GM23338 (cell line): Measurements from ENCODE around the gene UBAC1. TPM values are rescaled to one million over a fixed set of nuclear protein-coding genes. Genes with fewer than 3 reads are reported as not detected.

ENCODE experiments used
- ATAC-seq: fragments of 200-7000 bp; cut with Tn5 transposase; 3 replicates; pipeline ENCODE4 v1.9.1; 2020
- DNase-seq: peaks from one replicate; pipeline ENCODE4 v3.0.0-alpha.2; 2015; ENCODE audit warnings: low spot score
- H2AFZ ChIP-seq: fragments of 200-600 bp; sonication (generic); 2 replicates; pipeline ENCODE4 v1.8.0; 2016; ENCODE audit warnings: antibody characterized with exemption, mild to moderate bottlenecking, moderate library complexity
- H3F3A ChIP-seq: fragments of 200-600 bp; sonication (generic); replicated peaks from 2 replicates; pipeline ENCODE4 v1.8.0; 2017; ENCODE audit warnings: antibody characterized with exemption, mixed run types, low read depth
- H3K27ac ChIP-seq: fragments of 200-600 bp; sonication (generic); 2 replicates; pipeline ENCODE4 v1.6.1; 2016; ENCODE audit warnings: low read depth
- H3K27me3 ChIP-seq: fragments of 200-600 bp; sonication (generic); 2 replicates; pipeline ENCODE4 v1.8.0; 2016; ENCODE audit warnings: mild to moderate bottlenecking, mixed run types, moderate library complexity; ENCODE audit not compliant: insufficient read depth
- H3K36me3 ChIP-seq: fragments of 200-600 bp; sonication (generic); 2 replicates; pipeline ENCODE4 v1.8.0; 2016; ENCODE audit warnings: mild to moderate bottlenecking; ENCODE audit not compliant: insufficient read depth
- H3K4me1 ChIP-seq: fragments of 200-600 bp; sonication (generic); 2 replicates; pipeline ENCODE4 v1.8.0; 2016; ENCODE audit warnings: mild to moderate bottlenecking, moderate library complexity; ENCODE audit not compliant: insufficient read depth
- H3K4me2 ChIP-seq: fragments of 200-600 bp; sonication (generic); 2 replicates; pipeline ENCODE4 v1.7.1; 2017; ENCODE audit warnings: mixed run types
- H3K4me3 ChIP-seq: fragments of 200-600 bp; sonication (generic); 2 replicates; pipeline ENCODE4 v1.6.1; 2016; ENCODE audit warnings: mixed run types
- H3K79me2 ChIP-seq: fragments of 200-600 bp; sonication (generic); replicated peaks from 2 replicates; pipeline ENCODE4 v1.8.0; 2017; ENCODE audit warnings: mild to moderate bottlenecking; ENCODE audit not compliant: insufficient read depth
- H3K9me2 ChIP-seq: fragments of 200-600 bp; sonication (generic); 2 replicates; pipeline ENCODE4 v1.8.0; 2017; ENCODE audit not compliant: insufficient read depth
- H4K20me1 ChIP-seq: fragments of 200-600 bp; sonication (generic); replicated peaks from 2 replicates; pipeline ENCODE4 v1.8.0; 2017; ENCODE audit warnings: mild to moderate bottlenecking; ENCODE audit not compliant: insufficient read depth
- H3K27ac Mint-ChIP-seq: 2 replicates; pipeline ENCODE4 v1.8.0; 2020; ENCODE audit warnings: inconsistent platforms, mild to moderate bottlenecking, moderate library complexity, mixed read lengths
- H3K27me3 Mint-ChIP-seq: 3 replicates; pipeline ENCODE4 v1.8.0; 2022; ENCODE audit warnings: low read depth, mild to moderate bottlenecking, moderate library complexity, mixed read lengths, inconsistent platforms; ENCODE audit not compliant: insufficient read depth, poor library complexity
- H3K36me3 Mint-ChIP-seq: 3 replicates; pipeline ENCODE4 v1.8.0; 2021; ENCODE audit warnings: low read depth, mild to moderate bottlenecking, inconsistent platforms, moderate library complexity, mixed read lengths
- H3K4me1 Mint-ChIP-seq: 3 replicates; pipeline ENCODE4 v1.8.0; 2020; ENCODE audit warnings: mild to moderate bottlenecking, inconsistent platforms, mixed read lengths
- H3K4me3 Mint-ChIP-seq: 3 replicates; pipeline ENCODE4 v1.8.0; 2021; ENCODE audit warnings: moderate library complexity, mild to moderate bottlenecking, inconsistent platforms, mixed read lengths
- H3K9me3 Mint-ChIP-seq: 3 replicates; pipeline ENCODE4 v1.8.0; 2020; ENCODE audit warnings: moderate library complexity, mild to moderate bottlenecking, inconsistent platforms, mixed read lengths
- ETS1 ChIP-seq: IDR thresholded peaks from 2 replicates; pipeline ENCODE4 v1.6.1; 2016; ENCODE audit warnings: antibody characterized with exemption
- JUNB ChIP-seq: IDR thresholded peaks from one replicate; pipeline ENCODE4 v1.6.1; 2016; ENCODE audit warnings: antibody characterized with exemption; ENCODE audit not compliant: unreplicated experiment
- NANOG ChIP-seq: IDR thresholded peaks from 2 replicates; pipeline ENCODE4 v1.6.1; 2016; ENCODE audit warnings: antibody characterized with exemption, borderline replicate concordance
- REST ChIP-seq: IDR thresholded peaks from one replicate; pipeline ENCODE4 v1.6.1; 2018; ENCODE audit warnings: antibody characterized with exemption; ENCODE audit not compliant: unreplicated experiment
- ZNF114 ChIP-seq: fragments of 250-450 bp; sonication (Bioruptor Pico); IDR thresholded peaks from 2 replicates; pipeline ENCODE4 v1.5.0; 2020; ENCODE audit warnings: mild to moderate bottlenecking, moderate library complexity
- ZNF331 ChIP-seq: fragments of 250-450 bp; sonication (Bioruptor Pico); IDR thresholded peaks from 2 replicates; pipeline ENCODE4 v1.5.0; 2020; ENCODE audit warnings: low read depth, mild to moderate bottlenecking, moderate library complexity
- ZNF462 ChIP-seq: fragments of 250-450 bp; sonication (Bioruptor Pico); IDR thresholded peaks from 2 replicates; pipeline ENCODE4 v1.5.0; 2020; ENCODE audit warnings: mild to moderate bottlenecking, moderate library complexity
- polyA plus RNA-seq: library from polyadenylated mRNA; unstranded; fragments of >200 nt; fragmentation: Nextera tagmentation; extraction: Ambion mirVana; gene quantifications from 2 replicates; pipeline ENCODE4 v1.2.1, GENCODE V29; 2016
- total RNA-seq: library from RNA; depleted of rRNA; stranded (reverse); fragments of >200 nt; shearing (Covaris generic); gene quantifications from 2 replicates; pipeline ENCODE4 v1.2.3, GENCODE V29; 2014

Gene UBAC1
- total and polyA plus RNA-seq, 2 experiments from 2014 or later = 63.2 to 86.6 TPM

- TF ChIP-seq REST = no peak
These were observed 25.4 kb upstream of the UBAC1 start (continued) for GRCh38 chr9:135986605-135987004.

- TF ChIP-seq NANOG (no peak), JUNB (no peak), ZNF114 (CRISPR knock-in tag) (no peak), ETS1 (no peak), ZNF462 (CRISPR knock-in tag) (no peak), ZNF331 (CRISPR knock-in tag) (no peak), REST (no peak)
- ATAC-seq = no peak
- H3K36me3 ChIP-seq = no peaks in the 10 kb centered on the region
- H2AFZ ChIP-seq = no peak overlapping the region
- H3K36me3 Mint-ChIP-seq = no peaks in the 10 kb centered on the region
- H3K79me2 ChIP-seq = no peaks in the 10 kb centered on the region
- no peaks in the 10 kb centered on the region for H3K9me3 Mint-ChIP-seq
- H3K27ac ChIP-seq = no peak overlapping the region
- no peaks in the 10 kb centered on the region for H3K9me2 ChIP-seq
- no peaks in the 10 kb centered on the region for H4K20me1 ChIP-seq
- H3K4me1 Mint-ChIP-seq = peaks cover 6% of the 10 kb centered on the region; the same call in 1 of the 3 replicates
- H3K4me3 Mint-ChIP-seq = no peak overlapping the region
- peak overlapping the region; percentile 40; the same call in 1 of the 2 replicates for H3K27ac Mint-ChIP-seq
- peaks cover 6% of the 10 kb centered on the region; the same call in 1 of the 2 replicates for H3K4me1 ChIP-seq
- no peaks in the 10 kb centered on the region for H3K27me3 ChIP-seq
- no peak overlapping the region for H3K4me3 ChIP-seq
- DNase-seq = no peak
- no peak overlapping the region for H3K4me2 ChIP-seq
- H3F3A ChIP-seq = no peaks in the 10 kb centered on the region; the same call in 1 of the 2 replicates
- peaks cover 6% of the 10 kb centered on the region for H3K27me3 Mint-ChIP-seq
These were observed 24.7 kb upstream of the UBAC1 start for GRCh38 chr9:135985889-135986288.
